ENCODE data around the gene MRFAP1.
"Not testable (repeated sequence)": the region's sequence is repeated elsewhere in the genome, so short reads cannot be mapped to it uniquely, and the experiment has no call there.

MRFAP1 gene

DNA sequence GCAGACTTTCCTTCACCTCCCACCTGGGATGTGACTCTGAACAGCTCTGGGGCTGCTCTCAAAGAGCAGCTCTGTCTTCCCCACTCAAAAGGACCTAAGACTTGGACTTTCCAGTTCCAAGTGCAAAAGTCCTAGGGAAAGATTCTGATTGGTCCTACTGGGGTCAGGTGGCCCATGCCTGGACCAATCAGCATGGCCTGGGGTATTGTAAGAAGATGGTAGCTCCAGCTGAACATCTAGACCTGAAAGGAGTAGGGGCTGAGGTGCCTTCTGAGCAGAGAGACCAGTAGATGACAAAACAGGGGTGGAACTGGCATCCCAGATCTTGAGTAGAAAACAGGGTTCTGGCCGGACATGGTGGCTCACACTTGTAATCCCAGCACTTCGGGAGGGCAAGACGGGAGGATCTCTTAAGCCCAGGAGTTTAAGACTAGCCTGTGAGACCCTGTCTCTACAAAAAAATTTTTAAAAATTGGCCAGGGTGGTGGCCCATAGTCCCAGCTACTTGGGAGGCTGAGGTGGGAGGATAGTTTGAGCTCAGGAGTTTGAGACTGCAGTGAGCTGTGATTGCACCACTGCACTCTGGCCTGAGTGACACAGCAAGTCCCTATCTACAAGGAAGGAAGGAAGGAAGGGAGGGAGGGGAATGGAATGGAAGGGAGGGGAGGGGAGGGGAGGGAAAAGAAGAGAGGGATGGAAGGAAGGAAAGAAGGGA lies 27.4 kb upstream of the MRFAP1 start:
- no peak for DNase-seq

DNA sequence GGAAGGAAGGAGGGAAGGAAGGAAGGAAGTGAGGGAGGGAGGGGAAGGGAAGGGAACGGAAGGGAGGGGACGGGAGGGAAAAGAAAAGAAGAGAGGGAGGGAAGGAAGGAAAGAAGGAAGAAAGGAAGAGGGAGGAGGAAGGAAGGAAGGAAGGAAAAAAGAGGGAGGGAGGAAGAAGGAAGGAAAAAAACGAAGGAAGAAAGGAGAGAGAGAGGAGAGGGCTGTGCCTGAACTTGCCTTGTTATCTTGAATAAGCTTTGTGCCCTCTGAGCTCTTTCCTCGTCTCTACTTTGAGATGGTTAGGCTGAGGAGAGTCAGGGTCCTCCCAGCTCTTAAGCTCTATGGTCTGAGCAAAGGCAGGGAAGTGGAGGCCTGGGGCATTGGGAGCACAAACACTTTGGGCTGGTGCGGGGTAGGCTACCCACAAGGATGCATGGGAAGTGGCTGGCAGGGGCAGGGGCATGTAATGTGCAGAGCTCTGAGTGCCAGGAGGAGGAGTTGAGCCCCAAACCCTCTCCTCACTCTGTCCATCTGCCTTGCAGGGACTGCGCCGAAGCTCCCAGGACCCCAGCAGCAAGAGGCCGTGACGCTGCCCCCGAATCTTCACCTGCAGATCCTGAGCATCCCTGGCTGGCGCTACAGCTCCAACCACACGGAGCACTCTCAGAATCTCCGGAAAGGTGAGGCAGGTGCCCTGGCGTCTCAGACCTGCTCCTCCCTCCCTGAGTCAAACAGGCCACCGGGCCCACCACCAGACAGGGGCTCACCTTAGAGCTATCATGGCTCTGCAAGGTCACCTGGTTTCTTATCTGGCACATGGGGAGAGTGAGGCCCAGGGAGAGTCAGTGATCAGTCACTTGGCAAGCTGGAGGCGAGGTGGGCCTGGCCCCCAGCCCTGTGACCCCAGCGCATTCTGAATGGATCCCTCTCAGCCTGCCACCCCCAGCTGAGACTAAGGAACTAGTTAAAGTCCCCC lies 26.5 kb upstream of the MRFAP1 start:
- DNase-seq = no peak

DNA sequence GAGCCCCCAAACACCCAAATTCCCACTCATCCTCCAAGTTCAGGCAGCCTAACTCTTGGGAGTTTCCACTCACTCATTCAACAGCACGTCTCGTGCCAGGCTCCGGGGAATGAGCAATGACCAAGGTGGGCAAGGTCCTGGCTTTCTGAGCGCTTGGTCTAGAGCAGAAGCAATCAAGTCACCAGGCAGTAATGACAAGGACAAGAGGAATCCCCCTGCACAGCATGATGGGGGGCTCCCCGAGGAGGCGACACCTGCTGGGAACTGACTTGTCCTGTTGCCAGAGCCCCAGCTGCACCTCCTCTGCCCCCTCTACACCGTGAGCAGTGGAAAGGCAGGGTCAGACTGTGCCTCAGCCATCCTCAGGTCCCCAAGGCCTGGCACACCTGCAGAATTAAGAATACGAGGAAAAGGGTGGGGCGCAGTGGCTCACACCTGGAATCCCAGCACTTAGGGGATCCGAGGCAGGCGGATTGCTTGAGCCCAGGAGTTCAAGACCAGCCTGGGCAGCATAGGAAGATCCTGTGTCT lies 25.7 kb upstream of the MRFAP1 start:
- no peak for DNase-seq

DNA sequence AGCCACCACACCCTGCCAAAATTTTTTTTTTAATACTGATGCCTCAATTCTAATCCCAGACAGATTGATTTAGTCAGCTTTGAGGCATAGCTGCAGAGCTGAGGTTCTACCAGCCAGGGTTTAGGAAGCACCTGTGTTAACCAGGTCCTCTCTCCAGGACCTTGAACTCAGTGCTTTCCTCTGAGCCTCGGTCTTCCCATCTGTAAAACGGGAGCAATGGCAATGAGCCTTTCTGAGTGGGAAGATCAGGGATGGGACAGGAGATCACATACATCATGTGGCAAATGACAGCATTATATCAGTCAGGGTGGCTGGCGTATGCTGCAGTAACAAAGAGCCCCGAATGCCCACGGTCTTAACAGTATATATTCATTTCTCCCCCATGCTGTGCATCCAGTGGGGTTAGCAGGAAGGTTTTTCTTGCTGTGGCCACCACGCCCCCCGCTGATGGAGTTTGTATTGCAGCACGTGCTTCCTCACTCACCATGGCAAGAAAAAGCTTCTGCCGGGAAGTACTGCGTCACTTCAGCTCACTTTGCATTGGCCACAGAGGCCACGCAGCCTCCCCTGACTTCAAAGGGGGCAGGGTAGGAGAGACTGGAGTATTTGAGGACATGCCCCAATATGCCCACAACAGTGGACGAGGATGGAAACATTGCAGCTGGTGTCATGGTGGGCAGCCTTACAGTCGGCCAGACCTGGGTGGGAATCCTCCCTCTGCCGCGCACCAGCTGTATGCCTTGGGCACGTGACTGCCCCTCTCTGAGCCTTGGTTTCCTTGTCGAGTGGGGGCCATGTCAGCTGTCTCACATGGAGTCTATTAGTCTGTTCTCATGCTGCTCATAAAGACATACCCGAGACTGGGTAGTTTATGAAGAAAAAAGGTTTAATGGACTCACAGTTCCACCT lies 24.1 kb upstream of the MRFAP1 start:
- no peak for DNase-seq

- DNase-seq = no peak
These were observed 23.2 kb upstream of the MRFAP1 start for GRCh38 chr4:6617246-6617645.

DNA sequence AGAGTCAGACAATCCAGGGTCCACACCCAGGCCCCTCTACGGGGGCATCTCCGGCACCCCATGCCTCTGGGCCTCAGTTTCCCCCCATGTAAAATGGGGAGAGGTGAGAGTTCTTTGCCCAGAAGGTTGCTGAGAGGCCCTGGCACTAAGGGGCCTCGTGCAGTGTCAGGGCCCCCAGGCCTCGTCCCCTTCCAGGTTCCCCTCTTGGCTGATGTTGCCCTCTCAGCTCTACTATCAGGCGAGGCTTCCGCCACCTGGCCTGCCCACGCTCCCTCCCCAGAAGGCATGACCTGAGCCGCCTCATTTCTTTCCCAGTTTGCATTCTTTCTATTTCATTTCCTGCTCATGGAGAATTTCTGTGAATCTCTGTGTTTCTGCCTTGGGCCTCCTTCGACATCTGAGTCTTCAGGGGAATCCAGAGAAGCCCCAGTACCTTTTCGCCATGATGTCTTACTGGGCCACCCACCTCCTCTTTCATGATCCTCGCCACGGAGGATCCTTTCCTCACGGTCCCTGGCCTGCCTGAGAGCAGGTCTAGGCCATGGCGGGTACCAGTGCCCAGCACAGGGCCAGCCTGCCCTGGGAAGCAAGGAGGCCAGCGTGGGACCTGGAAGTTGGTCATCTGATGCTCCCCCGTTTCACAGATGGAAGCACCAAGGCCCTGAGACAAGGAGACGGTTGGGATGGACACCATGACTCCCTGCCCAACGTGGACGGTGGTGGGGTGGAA lies 21.9 kb upstream of the MRFAP1 start:
- no peak for DNase-seq

DNA sequence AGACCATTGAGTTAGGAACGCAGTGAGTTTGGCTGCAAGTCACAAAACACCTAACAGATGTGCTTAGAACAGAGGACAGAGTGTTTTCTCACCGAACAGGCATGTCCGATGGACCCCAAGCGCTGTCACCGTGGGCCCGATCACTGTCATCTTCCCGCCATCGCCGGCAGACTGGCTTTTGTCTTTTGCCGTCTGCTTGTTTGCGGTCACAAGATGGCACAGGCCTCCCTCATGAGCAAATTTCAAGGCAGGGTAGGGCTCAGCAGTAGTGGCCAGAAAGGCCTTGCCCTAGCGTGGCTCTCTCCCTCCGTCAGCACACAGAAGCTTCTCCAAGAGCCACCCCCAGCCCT lies 21.4 kb upstream of the MRFAP1 start:
- DNase-seq = no peak

DNA sequence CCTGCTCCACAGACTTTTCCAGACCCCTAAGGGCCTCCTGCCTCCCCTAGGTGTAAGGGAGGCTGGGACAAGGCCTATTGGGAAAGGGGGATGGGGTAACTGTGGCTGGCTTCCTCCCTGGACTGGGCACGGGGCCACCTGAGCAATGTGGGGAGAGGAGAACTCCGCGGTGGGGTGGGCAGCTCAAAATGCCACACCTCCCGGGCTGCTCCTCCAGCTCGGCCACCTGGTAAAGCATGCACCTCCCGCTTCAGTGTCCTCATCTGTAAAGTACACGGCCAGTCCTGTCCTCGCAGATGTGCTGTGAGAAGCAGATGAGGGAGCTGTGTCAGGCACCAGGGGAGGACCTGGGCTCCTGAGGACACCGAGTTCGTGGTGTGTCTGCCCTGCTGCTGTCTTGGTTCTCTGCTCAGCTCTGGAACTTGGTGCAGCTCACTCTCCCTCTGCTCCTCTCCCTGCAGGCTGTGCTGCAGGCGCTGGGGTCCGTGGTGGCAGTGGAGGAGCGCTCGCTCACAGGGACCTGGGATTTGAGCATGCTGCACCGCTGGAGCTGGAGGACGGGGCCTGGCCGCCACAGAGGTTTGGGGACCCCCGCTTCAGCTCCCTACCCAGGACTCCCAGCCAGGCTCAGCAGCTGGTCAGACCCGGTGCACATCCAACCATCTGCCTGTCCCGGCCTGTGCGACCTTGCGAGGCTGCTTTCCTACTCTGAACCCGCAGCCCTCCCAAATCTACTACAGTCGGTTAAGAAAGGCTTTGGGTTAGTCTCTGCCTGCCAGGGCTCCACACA lies 20.8 kb upstream of the MRFAP1 start:
- DNase-seq = no peak

- DNase-seq = no peak
These were observed 20.2 kb upstream of the MRFAP1 start for GRCh38 chr4:6620296-6620695.

- no peak for DNase-seq
These were observed 19.5 kb upstream of the MRFAP1 start for GRCh38 chr4:6620891-6621555.

- DNase-seq = no peak
These were observed 18.9 kb upstream of the MRFAP1 start for GRCh38 chr4:6621556-6621927.

- no peak for DNase-seq
These were observed 17.7 kb upstream of the MRFAP1 start for GRCh38 chr4:6622744-6623143.

- peak; percentile 21 for DNase-seq
These were observed 15.2 kb upstream of the MRFAP1 start for GRCh38 chr4:6625256-6625655.

- DNase-seq = no peak
These were observed 14.4 kb upstream of the MRFAP1 start for GRCh38 chr4:6626066-6626465.

DNA sequence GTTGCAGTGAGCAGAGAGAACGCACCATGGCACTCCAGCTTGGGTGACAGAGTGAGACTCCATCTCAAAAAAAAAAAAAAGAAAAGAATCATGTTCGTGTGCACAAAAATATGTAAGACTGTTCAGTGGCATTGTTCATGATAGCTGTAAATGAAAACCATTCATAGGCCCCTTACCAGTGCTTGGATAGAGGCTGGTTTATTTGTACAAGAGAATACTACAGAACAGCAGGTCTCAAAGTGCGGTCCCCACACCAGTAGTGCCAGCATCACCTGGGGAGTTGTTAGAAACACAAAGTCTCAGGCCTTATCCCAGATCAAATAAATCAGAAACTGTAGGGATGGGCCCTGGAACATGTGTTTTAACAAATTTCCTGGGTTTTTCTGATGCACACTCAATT lies 12.7 kb upstream of the MRFAP1 start:
- no peak for DNase-seq

DNA sequence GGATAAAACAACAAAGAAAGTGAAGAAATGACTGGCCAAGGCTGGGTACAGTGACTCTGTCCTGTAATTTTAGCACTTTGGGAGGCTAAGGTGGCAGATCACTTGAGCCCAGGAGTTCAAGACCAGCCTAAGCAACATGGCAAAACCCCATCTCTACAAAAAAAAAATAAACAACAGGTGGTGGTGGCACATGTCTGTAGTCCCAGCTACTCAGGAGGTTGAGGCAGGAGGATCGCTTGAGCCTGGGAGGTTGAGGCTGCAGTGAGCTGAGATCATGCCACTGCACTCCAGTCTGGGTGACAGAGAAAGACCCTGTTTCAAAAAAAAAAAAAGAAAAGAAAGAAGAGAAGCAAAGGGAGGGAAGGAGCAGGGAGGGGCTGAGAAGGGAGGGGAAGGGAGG lies 12.0 kb upstream of the MRFAP1 start:
- DNase-seq = not testable (repeated sequence)

DNA sequence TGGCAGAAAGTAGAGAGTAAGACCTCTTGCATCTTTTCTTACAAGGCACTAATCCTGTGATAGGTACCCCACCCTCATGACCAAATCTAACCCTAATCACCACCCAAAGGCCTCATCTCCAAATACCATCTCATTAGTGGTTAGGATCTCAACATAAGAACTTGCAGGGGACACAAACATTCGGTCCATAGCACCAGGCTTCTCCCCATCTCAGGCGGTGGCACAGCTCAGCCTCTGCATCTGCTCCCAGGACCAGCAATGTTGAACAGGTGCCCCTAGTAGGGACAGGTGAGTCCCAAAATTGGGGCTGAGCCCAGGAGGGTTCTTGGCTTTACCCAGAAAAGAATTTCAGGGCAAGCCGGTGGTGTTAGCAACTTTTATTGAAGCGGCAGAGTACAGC lies 8.4 kb upstream of the MRFAP1 start:
- no peak for DNase-seq

GRCh38 chr4:6633091-6633906 lies 7.2 kb upstream of the MRFAP1 start:
- peak; percentile 91 for DNase-seq

- DNase-seq = no peak
These were observed 5.7 kb upstream of the MRFAP1 start for GRCh38 chr4:6634746-6635145.

- DNase-seq = no peak
These were observed 1.3 kb upstream of the MRFAP1 start for GRCh38 chr4:6639137-6639680.
